Esophagus squamous epithelium (tissue), 4 donors: ENCODE data around the gene PTPRT.

Source experiments
- CTCF ChIP-seq, 6 experiments: fragments of 450-650 bp in 4 of 6; fragments of 200-600 bp in 2 of 6; sonication (generic) in 2 of 6; IDR thresholded peaks; one replicate each; pipeline ENCODE4 v1.5.1; 2016 to 2019; ENCODE audit warnings: antibody characterized with exemption in 6 of 6, mild to moderate bottlenecking in 4 of 6, moderate library complexity in 4 of 6
- POLR2A ChIP-seq, 4 donors: fragments of 450-650 bp; IDR thresholded peaks; one replicate each; pipeline ENCODE4 v1.6.1; 2017; ENCODE audit warnings: antibody characterized with exemption in 4 of 4, mild to moderate bottlenecking in 4 of 4, moderate library complexity in 3 of 4

GRCh38 chr20:42043921-42044320, 1145.8 kb downstream of the PTPRT start:
- TF ChIP-seq CTCF (IDR thresholded peaks at IDR 0.05), result no peak
- TF ChIP-seq POLR2A (IDR thresholded peaks at IDR 0.05), result no peak
